Breast epithelium (tissue), 4 donors: Measurements from ENCODE around the gene NIBAN1. TPM values are rescaled to one million over a fixed set of nuclear protein-coding genes. Genes with fewer than 3 reads are reported as not detected.

Experiments used
- DNase-seq, 2 donors: peaks; one replicate each; pipeline ENCODE4 v3.0.0-alpha.2; 2019; ENCODE audit warnings: low spot score in 2 of 2
- H3K27ac ChIP-seq, 2 donors: fragments of 200-600 bp; sonication (generic) in 1 of 2; one replicate each; pipeline ENCODE4 v1.5.1; 2016 to 2019; ENCODE audit warnings: mild to moderate bottlenecking in 1 of 2
- H3K27me3 ChIP-seq, 2 donors: fragments of 200-600 bp; sonication (generic) in 1 of 2; one replicate each; pipeline versions ENCODE4 v1.5.1 to v1.6.0; 2017 to 2019; ENCODE audit warnings: control low read depth in 1 of 2, mild to moderate bottlenecking in 1 of 2
- H3K36me3 ChIP-seq: fragments of 200-600 bp; one replicate; pipeline ENCODE4 v1.5.1; 2019
- H3K4me1 ChIP-seq, 2 donors: fragments of 200-600 bp; sonication (generic); one replicate each; pipeline ENCODE4 v1.5.1; 2016 to 2019; ENCODE audit warnings: control low read depth in 1 of 2
- H3K4me3 ChIP-seq, 3 donors: fragments of 200-600 bp; sonication (generic); 1 replicate in 2 of 3; 2 replicates in 1 of 3; pipeline ENCODE4 v1.5.1; 2016 to 2019; ENCODE audit warnings: mild to moderate bottlenecking in 3 of 3, moderate library complexity in 2 of 3
- H3K9me3 ChIP-seq, 2 donors: fragments of 200-600 bp; sonication (generic) in 1 of 2; one replicate each; pipeline ENCODE4 v1.5.1; 2016 to 2019; ENCODE audit warnings: control low read depth in 1 of 2
- CTCF ChIP-seq, 3 donors: fragments of 450-650 bp; IDR thresholded peaks; one replicate each; pipeline ENCODE4 v1.5.1; 2016 to 2017; ENCODE audit warnings: antibody characterized with exemption in 3 of 3, mild to moderate bottlenecking in 3 of 3, moderate library complexity in 3 of 3
- POLR2A ChIP-seq: fragments of 450-650 bp; IDR thresholded peaks from one replicate; pipeline ENCODE4 v1.6.1; 2016; ENCODE audit warnings: antibody characterized with exemption, mild to moderate bottlenecking, moderate library complexity
- POLR2AphosphoS5 ChIP-seq, 3 donors: sonication (generic); formaldehyde crosslinking; IDR thresholded peaks; one replicate each; pipeline ENCODE4 v1.6.1; 2017; ENCODE audit warnings: antibody characterized with exemption in 3 of 3
- intact Hi-C: fragments of 100-400 bp; cut with DNase I; formaldehyde crosslinking; loops from one replicate; pipeline ENCODE4 v1.15.1; 2023; ENCODE audit warnings: low total_unique reads
- total RNA-seq, 3 donors: library from RNA; depleted of rRNA; stranded (reverse); fragments of >200 nt; gene quantifications; one replicate each; pipeline ENCODE4 v1.1.0, GENCODE V29; 2016

Gene NIBAN1
- total RNA-seq, 3 donors from 2014 or later, result 11.7 to 44.2 (median 34.7) TPM

- no peaks in the 10 kb centered on the region for H3K4me1 ChIP-seq
- H3K4me3 ChIP-seq, result no peak overlapping the region
- H3K27me3 ChIP-seq, result no peaks in the 10 kb centered on the region
- H3K9me3 ChIP-seq, result no peaks in the 10 kb centered on the region
- DNase-seq, result no peak
- TF ChIP-seq POLR2A, result no peak
- no peaks in the 10 kb centered on the region for H3K36me3 ChIP-seq
- intact Hi-C loops, result no loop called here
- no peak overlapping the region for H3K27ac ChIP-seq
Observed at GRCh38 chr1:184931566-184931965, 42.7 kb downstream of the NIBAN1 start.

DNA sequence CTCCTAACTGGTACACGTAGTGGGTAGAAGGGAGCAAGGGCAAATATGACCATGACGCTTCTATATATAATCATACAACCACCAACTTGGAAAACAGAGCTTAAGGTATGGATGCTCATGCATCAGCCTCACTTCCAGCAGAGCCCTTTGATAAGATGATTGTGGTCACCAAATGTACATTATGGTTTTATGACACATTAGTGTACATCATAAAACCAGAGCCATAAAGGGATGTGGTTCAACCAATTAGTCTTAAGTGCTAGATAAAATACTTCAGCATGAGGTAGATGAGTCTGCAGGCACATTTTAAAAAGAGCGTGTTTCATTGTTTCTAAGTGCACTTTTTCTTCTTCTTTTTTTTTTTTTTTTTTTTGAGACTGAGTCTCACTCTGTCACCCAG, 43.7 kb downstream of the NIBAN1 start:
- Histone ChIP-seq H3K9me3 (no peaks in the 10 kb centered on the region), H3K36me3 (no peaks in the 10 kb centered on the region), H3K27ac (peak overlapping the region in 1 of 2 donors; percentile 31), H3K4me1 (no peaks in the 10 kb centered on the region), H3K27me3 (no peaks in the 10 kb centered on the region), H3K4me3 (no peak overlapping the region)
- TF ChIP-seq POLR2A (no peak), CTCF (IDR thresholded peaks at IDR 0.05) (no peak), POLR2AphosphoS5 (IDR thresholded peaks at IDR 0.05) (no peak)
- DNase-seq, result no peak
- intact Hi-C loops, result no loop called here

DNA sequence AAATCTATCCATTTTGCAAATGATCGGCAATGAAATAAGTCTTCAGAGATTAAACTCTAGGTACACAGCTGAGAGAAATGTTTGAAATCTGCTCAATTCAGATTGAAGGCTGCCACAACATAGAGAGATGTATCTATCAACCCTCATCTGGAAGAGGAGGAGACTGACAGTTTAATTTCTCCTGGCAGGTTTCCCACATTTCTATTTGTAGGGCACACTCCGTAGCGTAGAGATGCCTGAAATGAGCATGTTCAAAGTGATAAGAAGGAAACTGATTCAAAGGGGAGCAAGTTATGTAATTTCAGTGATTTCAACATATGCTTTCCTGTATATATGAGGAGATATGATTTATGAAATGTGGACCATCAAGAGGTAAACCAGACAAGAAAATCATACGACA, 44.1 kb downstream of the NIBAN1 start:
- Histone ChIP-seq H3K9me3 (no peaks in the 10 kb centered on the region), H3K4me3 (peak overlapping the region in 1 of 3 donors; percentile 23), H3K36me3 (no peaks in the 10 kb centered on the region), H3K27me3 (no peaks in the 10 kb centered on the region), H3K4me1 (no peaks in the 10 kb centered on the region), H3K27ac (peak overlapping the region; percentile 31 to 34)
- intact Hi-C loops, result no loop called here
- TF ChIP-seq CTCF (IDR thresholded peaks at IDR 0.05) (no peak), POLR2AphosphoS5 (IDR thresholded peaks at IDR 0.05) (no peak), POLR2A (no peak)
- DNase-seq, result no peak

DNA sequence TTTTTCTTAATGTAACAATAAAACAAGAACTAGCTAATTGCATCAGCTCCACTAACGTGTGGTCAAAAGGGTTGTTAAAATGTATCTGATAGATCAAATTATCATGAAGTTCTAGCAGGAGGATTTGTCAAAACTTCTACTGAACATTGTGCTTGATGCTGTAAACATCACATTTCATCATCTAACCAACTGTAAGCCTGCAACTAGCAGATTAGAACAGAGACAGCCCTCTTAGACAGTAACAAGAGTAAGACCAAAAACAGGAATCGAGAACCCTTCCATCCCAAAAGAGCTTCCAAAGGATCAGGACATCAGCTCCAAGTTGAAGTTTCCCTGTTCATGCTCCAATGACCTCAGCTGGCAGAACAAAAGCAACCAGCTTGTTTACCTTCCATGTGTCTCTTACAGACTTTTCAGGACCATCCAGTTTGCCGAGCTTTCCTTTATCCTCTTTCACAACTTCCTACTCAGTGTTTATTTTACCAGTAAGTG, 44.6 kb downstream of the NIBAN1 start:
- intact Hi-C loops, result no loop called here
- H3K36me3 ChIP-seq, result no peaks in the 10 kb centered on the region
- H3K9me3 ChIP-seq, result no peaks in the 10 kb centered on the region
- H3K4me1 ChIP-seq, result no peaks in the 10 kb centered on the region
- peak in 1 of 2 donors; percentile 41 for DNase-seq
- no peaks in the 10 kb centered on the region for H3K27me3 ChIP-seq
- peak overlapping the region; percentile 50 to 60 for H3K27ac ChIP-seq
- TF ChIP-seq POLR2A, result no peak
- peak in 1 of 3 donors; percentile 59 for TF ChIP-seq POLR2AphosphoS5 (IDR thresholded peaks at IDR 0.05)
- no peak for TF ChIP-seq CTCF (IDR thresholded peaks at IDR 0.05)
- H3K4me3 ChIP-seq, result peak overlapping the region in 1 of 3 donors; percentile 23

DNA sequence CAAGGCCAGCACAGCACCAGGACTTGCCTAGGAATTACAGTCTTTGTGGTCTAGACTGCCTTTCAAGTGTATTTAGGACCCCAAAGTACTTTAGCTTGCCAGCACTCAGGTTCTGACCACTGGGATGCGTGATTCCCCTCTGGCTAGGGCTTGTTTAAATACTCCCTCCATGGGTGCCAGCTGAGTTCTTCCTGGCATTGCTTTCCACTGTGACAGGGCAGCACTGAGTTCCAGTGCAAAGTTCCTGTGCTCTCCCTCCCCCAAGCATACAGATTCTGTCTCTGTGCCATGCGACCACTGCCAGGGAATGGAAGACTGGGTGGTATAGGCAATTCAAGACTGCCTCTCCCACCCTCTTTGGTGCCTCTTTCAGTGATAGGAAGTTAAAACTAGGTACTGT, 45.9 kb downstream of the NIBAN1 start:
- DNase-seq, result no peak
- no peaks in the 10 kb centered on the region for H3K27me3 ChIP-seq
- intact Hi-C loops, result no loop called here
- no peak overlapping the region for H3K4me3 ChIP-seq
- H3K9me3 ChIP-seq, result no peaks in the 10 kb centered on the region
- H3K4me1 ChIP-seq, result no peaks in the 10 kb centered on the region
- TF ChIP-seq POLR2AphosphoS5 (IDR thresholded peaks at IDR 0.05) (no peak), CTCF (IDR thresholded peaks at IDR 0.05) (no peak), POLR2A (no peak)
- H3K36me3 ChIP-seq, result no peaks in the 10 kb centered on the region
- no peak overlapping the region for H3K27ac ChIP-seq

Other genes with a start within 250 kb of the NIBAN1 start
- gene EDEM3, start 219.7 kb downstream of the NIBAN1 start, total RNA-seq, result 10 to 100 TPM; 42.3 to 44.5 (median 43.2) TPM
- 10 to 100 TPM; 17.1 to 28.7 (median 20.3) TPM for gene RNF2, start 71.0 kb upstream of the NIBAN1 start, total RNA-seq
- gene TRMT1L, start 182.4 kb upstream of the NIBAN1 start, total RNA-seq, result 10 to 100 TPM; 13.1 to 19.5 (median 18.7) TPM
- gene SWT1, start 182.7 kb upstream of the NIBAN1 start, total RNA-seq, result 10 to 100 TPM; 10.5 to 13.9 (median 10.9) TPM